HG03196 (cell line): ENCODE results near the gene TNIP3.

Source experiments
- ATAC-seq: cut with Tn5 transposase; IDR thresholded peaks from one replicate; pipeline ENCODE4 v1.9.1; 2021; ENCODE audit not compliant: unreplicated experiment

TNIP3 gene

GRCh38 chr4:121088867-121089266 is 75.3 kb downstream of the TNIP3 start:
- no peak for ATAC-seq
